H1 (cell line): Measurements from ENCODE around the gene LUM. TPM values are rescaled to one million over a fixed set of nuclear protein-coding genes. Genes with fewer than 3 reads are reported as not detected.

ENCODE experiments used
- CTCF ChIA-PET: fragments of 300-600 bp; sonication (Branson Sonifier 250); formaldehyde crosslinking; loops from one replicate; lab custom pipeline; 2021; ENCODE audit not compliant: partially characterized antibody; lab: Charles Lee
- POLR2A ChIA-PET: fragments of 300-600 bp; sonication (Branson Sonifier 250); formaldehyde crosslinking; loops from one replicate; lab custom pipeline; 2021; ENCODE audit warnings: inconsistent platforms; ENCODE audit not compliant: partially characterized antibody; lab: Charles Lee
- DNase-seq, 2 experiments: peaks; one replicate each; pipeline versions ENCODE4 v3.0.0 to v3.0.0-alpha.2; 2010 to 2022; ENCODE audit warnings: low spot score in 2 of 2, low read depth in 1 of 2, mixed read lengths in 1 of 2
- FAIRE-seq: peaks from 2 replicates; lab custom pipeline; 2011; peaks lifted over from hg19 to GRCh38; lab: Jason Lieb, UNC
- H2AFZ ChIP-seq: 2 replicates; pipeline ENCODE4 v1.8.1; 2012; ENCODE audit warnings: low read length, inconsistent platforms
- H2AK5ac ChIP-seq: 2 replicates; pipeline ENCODE4 v1.6.1; 2013; ENCODE audit warnings: low read depth, low read length
- H2BK120ac ChIP-seq: replicated peaks from 2 replicates; pipeline ENCODE3; 2013; ENCODE audit warnings: low read depth, low read length, inconsistent platforms
- H2BK12ac ChIP-seq: 2 replicates; pipeline ENCODE4 v1.6.1; 2013; ENCODE audit warnings: low read depth, low read length
- H2BK15ac ChIP-seq: 2 replicates; pipeline ENCODE4 v1.6.1; 2013; ENCODE audit warnings: low read length
- H2BK20ac ChIP-seq: 2 replicates; pipeline ENCODE4 v1.6.1; 2013; ENCODE audit warnings: low read length
- H2BK5ac ChIP-seq: 2 replicates; pipeline ENCODE4 v1.6.1; 2013; ENCODE audit warnings: low read depth, low read length
- H3K14ac ChIP-seq: 2 replicates; pipeline ENCODE4 v1.6.1; 2013; ENCODE audit warnings: inconsistent platforms; ENCODE audit not compliant: insufficient read length
- H3K18ac ChIP-seq: 2 replicates; pipeline ENCODE4 v1.6.1; 2013; ENCODE audit warnings: low read length; ENCODE audit errors: extremely low read depth
- H3K23ac ChIP-seq: 2 replicates; pipeline ENCODE4 v1.6.1; 2013; ENCODE audit warnings: inconsistent platforms; ENCODE audit not compliant: insufficient read length
- H3K23me2 ChIP-seq: 2 replicates; pipeline ENCODE4 v1.6.1; 2013; ENCODE audit warnings: low read depth, low read length
- H3K27ac ChIP-seq: 2 replicates; pipeline ENCODE4 v1.6.1; 2011; ENCODE audit warnings: low read depth, low read length, inconsistent platforms
- H3K27me3 ChIP-seq, 4 experiments: replicated peaks in 1 of 4; 1 replicate in 1 of 4; 2 replicates in 3 of 4; pipeline versions ENCODE4 v1.6.1 to v1.8.1; 2011 to 2013; ENCODE audit warnings: low read length in 3 of 4, mild to moderate bottlenecking in 3 of 4, inconsistent platforms in 2 of 4, mixed read lengths in 2 of 4, moderate library complexity in 1 of 4; ENCODE audit not compliant: control insufficient read depth in 3 of 4, insufficient read depth in 3 of 4; ENCODE audit errors: extremely low read depth in 1 of 4
- H3K36me3 ChIP-seq, 4 experiments: 2 replicates each; pipeline versions ENCODE4 v1.6.1 to v1.8.1; 2011 to 2013; ENCODE audit warnings: mild to moderate bottlenecking in 4 of 4, low read length in 3 of 4, moderate library complexity in 2 of 4, control low read depth in 1 of 4, inconsistent platforms in 1 of 4; ENCODE audit not compliant: insufficient read depth in 4 of 4, control insufficient read depth in 2 of 4
- H3K4ac ChIP-seq: replicated peaks from 2 replicates; pipeline ENCODE3; 2013; ENCODE audit warnings: low read length, low read depth, mixed read lengths, inconsistent platforms; ENCODE audit not compliant: insufficient read length
- H3K4me1 ChIP-seq, 4 experiments: replicated peaks in 1 of 4; 1 replicate in 1 of 4; 2 replicates in 3 of 4; pipeline versions ENCODE4 v1.6.1 to v1.8.1; 2011 to 2013; ENCODE audit warnings: low read length in 3 of 4, inconsistent platforms in 2 of 4, mixed read lengths in 1 of 4; ENCODE audit not compliant: insufficient read depth in 4 of 4, control insufficient read depth in 3 of 4
- H3K4me2 ChIP-seq, 2 experiments: 2 replicates each; pipeline versions ENCODE4 v1.6.1 to v1.8.1; 2011 to 2013; ENCODE audit warnings: low read depth in 2 of 2, low read length in 2 of 2, control low read depth in 1 of 2, inconsistent platforms in 1 of 2, mild to moderate bottlenecking in 1 of 2; ENCODE audit not compliant: insufficient read depth in 1 of 2
- H3K4me3 ChIP-seq, 4 experiments: fragments of 200-600, 300-600 bp in 1 of 4; sonication (generic), shearing (Covaris generic), sonication (Bioruptor Twin) in 1 of 4; 2 replicates each; pipeline versions ENCODE4 v1.5.1 to v1.8.1; 2011 to 2016; ENCODE audit warnings: low read length in 4 of 4, low read depth in 3 of 4, control low read depth in 2 of 4, inconsistent platforms in 2 of 4, mild to moderate bottlenecking in 2 of 4, mixed read lengths in 1 of 4, moderate library complexity in 1 of 4; ENCODE audit not compliant: insufficient read depth in 2 of 4; ENCODE audit errors: extremely low read depth in 1 of 4
- H3K56ac ChIP-seq: replicated peaks from 2 replicates; pipeline ENCODE3; 2013; ENCODE audit warnings: low read depth, mild to moderate bottlenecking, mixed read lengths, low read length, inconsistent platforms; ENCODE audit not compliant: insufficient read length
- H3K79me1 ChIP-seq: 2 replicates; pipeline ENCODE4 v1.6.1; 2013; ENCODE audit warnings: low read depth, low read length, control low read depth
- H3K79me2 ChIP-seq, 2 experiments: 2 replicates each; pipeline versions ENCODE4 v1.6.1 to v1.8.1; 2012 to 2013; ENCODE audit warnings: low read length in 2 of 2, mild to moderate bottlenecking in 2 of 2, inconsistent platforms in 1 of 2; ENCODE audit not compliant: insufficient read depth in 2 of 2, control insufficient read depth in 1 of 2
- H3K9ac ChIP-seq, 4 experiments: replicated peaks in 1 of 4; 1 replicate in 1 of 4; 2 replicates in 3 of 4; pipeline versions ENCODE4 v1.6.1 to v1.8.1; 2011 to 2013; ENCODE audit warnings: low read depth in 3 of 4, low read length in 3 of 4, control low read depth in 2 of 4, mild to moderate bottlenecking in 2 of 4, moderate library complexity in 2 of 4, inconsistent platforms in 1 of 4; ENCODE audit errors: extremely low read depth in 1 of 4
- H3K9me3 ChIP-seq, 2 experiments: 2 replicates each; pipeline versions ENCODE4 v1.6.1 to v1.8.1; 2012 to 2013; ENCODE audit warnings: mild to moderate bottlenecking in 2 of 2, moderate library complexity in 2 of 2, control low read depth in 1 of 2, inconsistent platforms in 1 of 2, low read depth in 1 of 2, low read length in 1 of 2, mixed read lengths in 1 of 2; ENCODE audit not compliant: insufficient read depth in 2 of 2
- H4K20me1 ChIP-seq, 2 experiments: replicated peaks in 1 of 2; 2 replicates each; pipeline versions ENCODE3 to v1.8.1; 2011 to 2013; ENCODE audit warnings: inconsistent platforms in 2 of 2, low read length in 2 of 2, mild to moderate bottlenecking in 1 of 2; ENCODE audit not compliant: insufficient read depth in 2 of 2, control insufficient read depth in 1 of 2
- H4K5ac ChIP-seq: 2 replicates; pipeline ENCODE4 v1.6.1; 2013; ENCODE audit warnings: low read length, low read depth, mixed read lengths, inconsistent platforms; ENCODE audit not compliant: insufficient read length
- H4K8ac ChIP-seq: 2 replicates; pipeline ENCODE4 v1.8.0; 2013; ENCODE audit warnings: mild to moderate bottlenecking, moderate library complexity, low read length, inconsistent platforms; ENCODE audit not compliant: insufficient read depth; ENCODE audit errors: extremely low read depth
- H4K91ac ChIP-seq: replicated peaks from 2 replicates; pipeline ENCODE3; 2013; ENCODE audit warnings: low read length, mixed read lengths, inconsistent platforms; ENCODE audit not compliant: insufficient read length
- MAFK ChIP-seq: IDR thresholded peaks from 2 replicates; pipeline ENCODE4 v1.6.1; 2012; ENCODE audit warnings: low read depth, mild to moderate bottlenecking, improper control_type of control experiment, low read length
- RNF2 ChIP-seq: fragments of 200-900, 300-1000 bp; sonication (generic); IDR thresholded peaks from 2 replicates; pipeline ENCODE4 v1.7.1; 2016; ENCODE audit warnings: borderline replicate concordance, low read depth, mild to moderate bottlenecking, antibody characterized with exemption, low read length; ENCODE audit not compliant: poor library complexity, severe bottlenecking; ENCODE audit errors: missing control alignments
- SP1 ChIP-seq: IDR thresholded peaks from 2 replicates; pipeline ENCODE4 v1.6.1; 2011; ENCODE audit warnings: low read depth, low read length
- SP4 ChIP-seq: IDR thresholded peaks from 2 replicates; pipeline ENCODE4 v1.6.1; 2012; ENCODE audit warnings: low read length, inconsistent platforms
- whole genome bisulfite sequencing, 2 experiments: shearing (Covaris generic) in 1 of 2; methylation state at CpG; one replicate each; pipeline versions ENCODE4 v1.1.6 to v1.1.7; 2013 to 2015; ENCODE audit warnings: low lambda C conversion rate in 2 of 2, mixed read lengths in 2 of 2, inconsistent platforms in 1 of 2, low coverage in 1 of 2, missing lambda C conversion rate in 1 of 2; ENCODE audit not compliant: insufficient replicate concordance in 2 of 2, insufficient coverage in 1 of 2, insufficient read length in 1 of 2; ENCODE audit errors: extremely low coverage in 1 of 2, missing lambda C conversion rate in 1 of 2; 5-methylcytosine and 5-hydroxymethylcytosine counted together
- polyA plus RNA-seq, 7 experiments: library from polyadenylated mRNA; depleted of rRNA in 3 of 7; stranded (reverse) in 5 of 7; unstranded in 2 of 7; fragments of >200 nt in 5 of 7; fragments of 200-250 nt in 2 of 7; gene quantifications; 1 replicate in 5 of 7; 2 replicates in 1 of 7; 4 replicates in 1 of 7; pipeline versions ENCODE4 v1.2.1 to v1.2.3, GENCODE V29; 2011 to 2013; ENCODE audit warnings: missing spikeins in 2 of 7, mixed read lengths in 2 of 7
- total RNA-seq: library from RNA; stranded (reverse); fragmentation: NEBNext Ultra II Directional; extraction: Animal tissue kit (Norgen Biotek cat#: 25700); gene quantifications from 2 replicates; pipeline ENCODE4 v1.2.1, GENCODE V29; 2021
- TF ChIP-seq, protein P1 (sequence below): IDR thresholded peaks from 2 replicates; pipeline ENCODE4 v1.6.1; 2012; ENCODE audit warnings: inconsistent platforms

The LUM gene
- total and polyA plus RNA-seq, 2 of the 8 experiments (the other 6 are each of a cell fraction or from before 2014, with no cell fraction given): not detected

GRCh38 chr12:91144053-91144452 is 32.8 kb upstream of the LUM start:
- H3K79me2 ChIP-seq: no peaks in the 10 kb centered on the region
- no peaks in the 10 kb centered on the region for H3K27me3 ChIP-seq
- no peak overlapping the region for H3K14ac ChIP-seq
- 97% methylated on average over 2 of the region's 2 CpGs; no CpG with 5 or more reads in 1 of the 2 experiments for WGBS, 2 experiments
- no peaks in the 10 kb centered on the region for H3K23me2 ChIP-seq
- no peak overlapping the region for H3K18ac ChIP-seq
- no peak overlapping the region for H3K4me2 ChIP-seq
- no peak overlapping the region for H3K9ac ChIP-seq
- H2BK20ac ChIP-seq: no peak overlapping the region
- no peak overlapping the region for H2BK15ac ChIP-seq
- no peak overlapping the region for H4K8ac ChIP-seq
- DNase-seq: no peak
- no peak for FAIRE-seq
- ChIA-PET CTCF (no interaction called here), POLR2A (no interaction called here)
- no peak overlapping the region for H2BK12ac ChIP-seq
- H4K20me1 ChIP-seq: no peaks in the 10 kb centered on the region
- H3K36me3 ChIP-seq: no peaks in the 10 kb centered on the region
- H3K23ac ChIP-seq: no peak overlapping the region
- no peak overlapping the region for H3K56ac ChIP-seq
- no peak overlapping the region for H4K91ac ChIP-seq
- H3K27ac ChIP-seq: no peak overlapping the region
- no peaks in the 10 kb centered on the region for H3K79me1 ChIP-seq
- H4K5ac ChIP-seq: no peak overlapping the region
- no peaks in the 10 kb centered on the region for H3K9me3 ChIP-seq
- H2BK120ac ChIP-seq: no peak overlapping the region
- no peak overlapping the region for H3K4ac ChIP-seq
- no peak overlapping the region for H2AK5ac ChIP-seq
- H2AFZ ChIP-seq: no peak overlapping the region
- no peak overlapping the region for H3K4me3 ChIP-seq
- H2BK5ac ChIP-seq: no peak overlapping the region
- no peaks in the 10 kb centered on the region for H3K4me1 ChIP-seq
- TF ChIP-seq MAFK: no peak
- TF ChIP-seq SP1: no peak
- TF ChIP-seq, protein P1, sequence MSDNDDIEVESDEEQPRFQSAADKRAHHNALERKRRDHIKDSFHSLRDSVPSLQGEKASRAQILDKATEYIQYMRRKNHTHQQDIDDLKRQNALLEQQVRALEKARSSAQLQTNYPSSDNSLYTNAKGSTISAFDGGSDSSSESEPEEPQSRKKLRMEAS: no peak
- no peak for TF ChIP-seq SP4
- TF ChIP-seq RNF2: no peak
